Measurements from ENCODE around the gene RNASET2. TPM values are rescaled to one million over a fixed set of nuclear protein-coding genes. Genes with fewer than 3 reads are reported as not detected.

RNASET2 gene
- total and polyA plus RNA-seq, 2 donors (not counting 1 experiment from before 2014, with no cell fraction given): 12.9 to 18.0 TPM

GRCh38 chr6:166958926-166959861, 2.8 kb upstream of the RNASET2 start:
- H3K27ac ChIP-seq (ENCODE audit: insufficient read depth, low read length): no peak overlapping the region
- no peak for TF ChIP-seq EZH2 (IDR thresholded peaks at IDR 0.05; ENCODE audit: low read length, missing control alignments)
- TF ChIP-seq, protein P1, sequence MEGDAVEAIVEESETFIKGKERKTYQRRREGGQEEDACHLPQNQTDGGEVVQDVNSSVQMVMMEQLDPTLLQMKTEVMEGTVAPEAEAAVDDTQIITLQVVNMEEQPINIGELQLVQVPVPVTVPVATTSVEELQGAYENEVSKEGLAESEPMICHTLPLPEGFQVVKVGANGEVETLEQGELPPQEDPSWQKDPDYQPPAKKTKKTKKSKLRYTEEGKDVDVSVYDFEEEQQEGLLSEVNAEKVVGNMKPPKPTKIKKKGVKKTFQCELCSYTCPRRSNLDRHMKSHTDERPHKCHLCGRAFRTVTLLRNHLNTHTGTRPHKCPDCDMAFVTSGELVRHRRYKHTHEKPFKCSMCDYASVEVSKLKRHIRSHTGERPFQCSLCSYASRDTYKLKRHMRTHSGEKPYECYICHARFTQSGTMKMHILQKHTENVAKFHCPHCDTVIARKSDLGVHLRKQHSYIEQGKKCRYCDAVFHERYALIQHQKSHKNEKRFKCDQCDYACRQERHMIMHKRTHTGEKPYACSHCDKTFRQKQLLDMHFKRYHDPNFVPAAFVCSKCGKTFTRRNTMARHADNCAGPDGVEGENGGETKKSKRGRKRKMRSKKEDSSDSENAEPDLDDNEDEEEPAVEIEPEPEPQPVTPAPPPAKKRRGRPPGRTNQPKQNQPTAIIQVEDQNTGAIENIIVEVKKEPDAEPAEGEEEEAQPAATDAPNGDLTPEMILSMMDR (conservative IDR thresholded peaks at IDR 0.05 in 1 of 2, IDR thresholded peaks at IDR 0.05 in 1 of 2; ENCODE audit: low read depth in 1 of 2, low read length in 2 of 2): no peak

DNA sequence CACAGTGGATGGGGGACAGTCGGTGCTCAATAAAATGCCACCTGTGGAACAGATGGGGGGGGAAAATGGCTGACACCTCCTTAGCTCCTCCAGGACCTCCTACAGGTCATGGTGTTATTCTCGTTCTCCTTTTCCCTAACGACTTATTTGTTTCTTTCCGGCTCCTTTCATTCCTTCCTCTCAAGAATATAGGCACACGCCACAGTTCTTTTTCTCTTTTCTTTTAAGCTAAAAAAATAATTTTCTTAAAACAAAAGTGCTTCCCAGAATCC, 1.4 kb upstream of the RNASET2 start:
- Histone ChIP-seq H3K27me3 (ENCODE audit: control insufficient read depth, insufficient read depth, low read length) (no peaks in the 10 kb centered on the region), H3K4me1 (ENCODE audit: control insufficient read depth, extremely low read depth, insufficient read depth, low read length) (no peaks in the 10 kb centered on the region), H3K79me2 (ENCODE audit: control insufficient read depth, insufficient read depth, low read length) (no peaks in the 10 kb centered on the region), H4K20me1 (ENCODE audit: control insufficient read depth, extremely low read depth, insufficient read depth, low read length) (no peaks in the 10 kb centered on the region), H3K4me3 (replicated peaks in 1 of 4; ENCODE audit: control extremely low read depth in 1 of 4, insufficient read depth in 1 of 4, low read depth in 3 of 4, low read length in 4 of 4) (no peak overlapping the region), H3K9ac (ENCODE audit: insufficient read depth, low read length) (no peak overlapping the region), H3K27ac (ENCODE audit: insufficient read depth, low read length) (no peak overlapping the region), H3K36me3 (ENCODE audit: control insufficient read depth, insufficient read depth, low read length) (no peaks in the 10 kb centered on the region), H3K4me2 (ENCODE audit: extremely low read depth, insufficient read depth, low read length) (peak overlapping the region; percentile 85), H2AFZ (ENCODE audit: low read length) (no peak overlapping the region), H3K9me3 (ENCODE audit: control insufficient read depth, insufficient read depth, low read depth, low read length) (no peaks in the 10 kb centered on the region)
- no peak for DNase-seq (ENCODE audit: low read depth in 2 of 2)
- TF ChIP-seq EZH2 (IDR thresholded peaks at IDR 0.05; ENCODE audit: low read length, missing control alignments): no peak
- TF ChIP-seq, protein P1 (conservative IDR thresholded peaks at IDR 0.05 in 1 of 2, IDR thresholded peaks at IDR 0.05 in 1 of 2; ENCODE audit: low read depth in 1 of 2, low read length in 2 of 2): no peak

More at GRCh38 chr6:166958926-166959861, 2.8 kb upstream of the RNASET2 start:
- Histone ChIP-seq H3K4me1 (ENCODE audit: control insufficient read depth, extremely low read depth, insufficient read depth, low read length) (no peaks in the 10 kb centered on the region), H3K4me3 (replicated peaks in 1 of 4; ENCODE audit: control extremely low read depth in 1 of 4, insufficient read depth in 1 of 4, low read depth in 3 of 4, low read length in 4 of 4) (no peak overlapping the region), H3K79me2 (ENCODE audit: control insufficient read depth, insufficient read depth, low read length) (no peaks in the 10 kb centered on the region), H3K4me2 (ENCODE audit: extremely low read depth, insufficient read depth, low read length) (no peak overlapping the region), H3K27me3 (ENCODE audit: control insufficient read depth, insufficient read depth, low read length) (no peaks in the 10 kb centered on the region), H3K9ac (ENCODE audit: insufficient read depth, low read length) (no peak overlapping the region), H3K36me3 (ENCODE audit: control insufficient read depth, insufficient read depth, low read length) (no peaks in the 10 kb centered on the region), H2AFZ (ENCODE audit: low read length) (no peak overlapping the region), H4K20me1 (ENCODE audit: control insufficient read depth, extremely low read depth, insufficient read depth, low read length) (no peaks in the 10 kb centered on the region), H3K9me3 (ENCODE audit: control insufficient read depth, insufficient read depth, low read depth, low read length) (no peaks in the 10 kb centered on the region)
- DNase-seq (ENCODE audit: low read depth in 2 of 2): no peak

DNA sequence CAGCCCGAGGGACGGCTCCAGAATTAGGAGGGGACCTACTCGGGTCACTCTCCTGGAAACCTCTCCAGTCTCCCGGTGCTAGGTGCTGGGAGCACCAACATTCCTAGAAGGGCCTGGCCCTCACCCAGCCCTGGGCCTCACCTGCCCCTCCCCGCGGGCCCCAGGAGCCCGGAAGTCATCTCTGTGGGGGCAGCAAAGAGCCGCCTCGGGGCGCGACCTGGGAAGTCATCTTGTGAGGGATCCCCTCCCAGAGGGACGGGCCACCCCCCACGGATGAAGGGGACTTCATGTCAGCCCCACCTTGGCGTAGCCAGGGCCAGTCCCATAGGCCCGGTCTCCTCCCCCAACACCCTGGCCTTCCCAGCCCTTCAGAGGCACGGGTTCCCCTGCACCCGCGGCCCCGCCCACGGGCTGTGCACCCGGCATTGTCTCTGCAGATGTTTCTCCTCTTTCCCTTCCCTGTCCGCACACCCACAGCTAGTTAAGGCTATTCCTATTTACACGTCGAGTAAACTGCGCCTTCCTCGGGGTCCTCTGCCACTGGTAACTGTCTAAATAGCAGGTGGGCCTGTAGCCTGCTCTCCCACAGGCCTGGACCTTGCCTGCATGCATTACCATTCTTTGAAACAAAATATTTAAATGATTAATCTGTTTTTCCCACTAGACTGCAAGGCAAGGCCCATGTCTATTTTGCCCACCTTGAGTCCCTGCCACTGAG, 896 bp upstream of the RNASET2 start:
- Histone ChIP-seq H2AFZ (ENCODE audit: low read length) (peak overlapping the region; percentile 84), H3K27ac (ENCODE audit: insufficient read depth, low read length) (peak overlapping the region; percentile 57), H4K20me1 (ENCODE audit: control insufficient read depth, extremely low read depth, insufficient read depth, low read length) (no peaks in the 10 kb centered on the region), H3K9ac (ENCODE audit: insufficient read depth, low read length) (peak overlapping the region; percentile 68), H3K4me1 (ENCODE audit: control insufficient read depth, extremely low read depth, insufficient read depth, low read length) (no peaks in the 10 kb centered on the region), H3K4me3 (replicated peaks in 1 of 4; ENCODE audit: control extremely low read depth in 1 of 4, insufficient read depth in 1 of 4, low read depth in 3 of 4, low read length in 4 of 4) (peak overlapping the region; percentile 52 to 81 (median 77)), H3K36me3 (ENCODE audit: control insufficient read depth, insufficient read depth, low read length) (no peaks in the 10 kb centered on the region), H3K9me3 (ENCODE audit: control insufficient read depth, insufficient read depth, low read depth, low read length) (no peaks in the 10 kb centered on the region), H3K79me2 (ENCODE audit: control insufficient read depth, insufficient read depth, low read length) (no peaks in the 10 kb centered on the region), H3K4me2 (ENCODE audit: extremely low read depth, insufficient read depth, low read length) (peak overlapping the region; percentile 85), H3K27me3 (ENCODE audit: control insufficient read depth, insufficient read depth, low read length) (no peaks in the 10 kb centered on the region)
- DNase-seq (ENCODE audit: low read depth in 2 of 2): no peak
- TF ChIP-seq, protein P1 (conservative IDR thresholded peaks at IDR 0.05 in 1 of 2, IDR thresholded peaks at IDR 0.05 in 1 of 2; ENCODE audit: low read depth in 1 of 2, low read length in 2 of 2): peak in 1 of 2 donors; percentile 0
- TF ChIP-seq EZH2 (IDR thresholded peaks at IDR 0.05; ENCODE audit: low read length, missing control alignments): no peak
